GM18858 (cell line): ENCODE measurements around the gene REEP2.

Source experiments
- ATAC-seq: cut with Tn5 transposase; IDR thresholded peaks from one replicate; pipeline ENCODE4 v1.9.1; 2021; ENCODE audit not compliant: unreplicated experiment

REEP2 gene

DNA sequence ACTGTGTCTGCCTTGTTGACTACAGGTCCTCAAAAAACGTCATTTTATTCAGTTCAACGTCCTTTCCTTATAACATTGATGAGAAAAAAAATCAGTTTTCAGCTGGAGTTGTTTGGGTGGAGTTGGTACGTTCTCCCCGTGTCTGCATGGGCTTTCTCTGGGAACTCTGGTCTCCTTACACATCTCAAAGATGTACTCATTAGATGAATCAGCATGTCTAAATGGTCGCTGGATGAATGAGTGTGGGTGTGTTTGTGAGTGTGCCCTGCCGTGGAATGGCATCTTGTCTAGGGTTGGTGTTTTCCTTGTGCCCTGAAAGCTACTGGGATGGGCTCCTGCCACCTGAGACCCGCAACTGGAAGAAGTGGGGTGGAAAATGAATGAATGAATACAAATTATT is 56.5 kb downstream of the REEP2 start:
- ATAC-seq = no peak
